Nephron progenitor cell (in vitro differentiated cells): Measurements from ENCODE around the gene CENPO.

Experiments used
- DNase-seq: peaks from one replicate; pipeline ENCODE4 v3.0.0; 2021
- H3K27ac Mint-ChIP-seq: 2 replicates; pipeline ENCODE4 v1.8.0; 2021; ENCODE audit warnings: mild to moderate bottlenecking, moderate library complexity, mixed read lengths
- H3K27me3 Mint-ChIP-seq: 2 replicates; pipeline ENCODE4 v1.8.0; 2021; ENCODE audit warnings: mild to moderate bottlenecking, low read depth, mixed read lengths; ENCODE audit not compliant: poor library complexity
- H3K36me3 Mint-ChIP-seq: 2 replicates; pipeline ENCODE4 v1.8.0; 2021; ENCODE audit warnings: low read depth, mixed read lengths
- H3K4me1 Mint-ChIP-seq: 2 replicates; pipeline ENCODE4 v1.8.0; 2021; ENCODE audit warnings: mixed read lengths
- H3K4me3 Mint-ChIP-seq: 2 replicates; pipeline ENCODE4 v1.8.0; 2021; ENCODE audit warnings: mild to moderate bottlenecking, moderate library complexity, mixed read lengths
- H3K9me3 Mint-ChIP-seq: 2 replicates; pipeline ENCODE4 v1.8.0; 2021; ENCODE audit warnings: mild to moderate bottlenecking, moderate library complexity, mixed read lengths
- TF ChIP-seq, protein P1 (sequence below): fragments of 200-600 bp; sonication (generic); IDR thresholded peaks from 2 replicates; pipeline ENCODE4 v1.5.0; 2021; ENCODE audit warnings: antibody characterized with exemption

CENPO gene

DNA sequence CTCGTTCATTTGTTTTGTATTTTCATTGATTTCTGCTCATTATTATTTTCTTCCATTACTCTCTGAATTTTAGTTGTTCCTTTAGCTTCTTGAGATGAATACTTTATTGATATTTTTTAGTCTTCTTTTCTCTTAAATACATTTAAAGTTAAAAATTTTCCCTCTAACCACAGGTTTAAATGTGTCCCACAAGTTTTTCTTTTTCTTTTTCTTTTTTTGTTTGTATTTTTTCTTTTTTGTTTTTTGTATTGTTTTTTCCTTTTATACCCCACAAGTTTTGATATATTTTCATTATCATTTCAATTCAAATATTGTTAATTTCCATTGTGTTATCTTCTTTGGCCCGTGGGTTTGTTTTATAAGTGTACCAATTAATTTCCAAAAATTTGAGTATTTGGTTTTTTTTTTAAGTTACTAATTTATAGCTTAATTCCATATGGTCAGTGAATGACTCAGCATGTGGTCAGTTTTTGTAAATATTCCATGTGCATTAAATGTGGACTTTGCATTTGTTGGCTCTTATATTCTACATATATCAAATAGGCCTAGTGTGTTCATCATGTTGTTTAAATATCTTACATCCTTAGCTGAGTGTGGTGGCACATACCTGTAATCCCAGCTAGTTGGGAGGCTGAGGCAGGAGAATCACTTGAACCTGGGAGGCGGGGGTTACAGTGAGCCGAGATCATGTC is 16.2 kb downstream of the CENPO start:
- Mint-ChIP-seq H3K27ac (no peak overlapping the region), H3K4me1 (peaks cover 8% of the 10 kb centered on the region), H3K27me3 (peaks cover 4% of the 10 kb centered on the region), H3K4me3 (no peak overlapping the region), H3K36me3 (peaks cover 96% of the 10 kb centered on the region), H3K9me3 (peaks cover 61% of the 10 kb centered on the region)
- TF ChIP-seq, protein P1, sequence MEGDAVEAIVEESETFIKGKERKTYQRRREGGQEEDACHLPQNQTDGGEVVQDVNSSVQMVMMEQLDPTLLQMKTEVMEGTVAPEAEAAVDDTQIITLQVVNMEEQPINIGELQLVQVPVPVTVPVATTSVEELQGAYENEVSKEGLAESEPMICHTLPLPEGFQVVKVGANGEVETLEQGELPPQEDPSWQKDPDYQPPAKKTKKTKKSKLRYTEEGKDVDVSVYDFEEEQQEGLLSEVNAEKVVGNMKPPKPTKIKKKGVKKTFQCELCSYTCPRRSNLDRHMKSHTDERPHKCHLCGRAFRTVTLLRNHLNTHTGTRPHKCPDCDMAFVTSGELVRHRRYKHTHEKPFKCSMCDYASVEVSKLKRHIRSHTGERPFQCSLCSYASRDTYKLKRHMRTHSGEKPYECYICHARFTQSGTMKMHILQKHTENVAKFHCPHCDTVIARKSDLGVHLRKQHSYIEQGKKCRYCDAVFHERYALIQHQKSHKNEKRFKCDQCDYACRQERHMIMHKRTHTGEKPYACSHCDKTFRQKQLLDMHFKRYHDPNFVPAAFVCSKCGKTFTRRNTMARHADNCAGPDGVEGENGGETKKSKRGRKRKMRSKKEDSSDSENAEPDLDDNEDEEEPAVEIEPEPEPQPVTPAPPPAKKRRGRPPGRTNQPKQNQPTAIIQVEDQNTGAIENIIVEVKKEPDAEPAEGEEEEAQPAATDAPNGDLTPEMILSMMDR = no peak
- no peak for DNase-seq

DNA sequence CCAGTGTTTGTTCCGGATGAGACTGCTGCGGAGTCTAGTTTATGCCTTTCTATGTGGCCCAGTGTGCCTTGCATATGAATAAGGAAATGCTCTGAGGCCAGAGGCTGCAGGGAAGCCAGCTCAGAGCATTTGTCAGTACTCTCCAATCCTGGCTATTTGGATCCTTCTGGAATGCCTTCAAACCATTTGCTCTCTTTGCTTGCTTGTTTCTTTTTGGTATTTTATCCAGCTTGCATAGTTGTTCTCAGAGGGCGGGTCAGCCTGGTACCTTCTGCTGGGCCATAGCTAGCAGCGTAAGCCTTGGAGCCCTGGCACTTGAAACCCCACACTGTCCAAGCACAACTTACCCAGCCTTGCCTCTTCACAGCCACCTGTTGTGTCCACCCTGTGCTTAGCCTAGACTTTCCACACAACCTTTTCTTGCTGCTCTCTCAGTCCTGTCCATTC is 20.5 kb downstream of the CENPO start:
- H3K36me3 Mint-ChIP-seq = peaks cover 91% of the 10 kb centered on the region
- peaks cover 22% of the 10 kb centered on the region for H3K9me3 Mint-ChIP-seq
- H3K27me3 Mint-ChIP-seq = no peaks in the 10 kb centered on the region
- H3K27ac Mint-ChIP-seq = peak overlapping the region; percentile 3
- H3K4me3 Mint-ChIP-seq = no peak overlapping the region
- peaks cover 18% of the 10 kb centered on the region for H3K4me1 Mint-ChIP-seq
- no peak for DNase-seq
- TF ChIP-seq, protein P1 = no peak

DNA sequence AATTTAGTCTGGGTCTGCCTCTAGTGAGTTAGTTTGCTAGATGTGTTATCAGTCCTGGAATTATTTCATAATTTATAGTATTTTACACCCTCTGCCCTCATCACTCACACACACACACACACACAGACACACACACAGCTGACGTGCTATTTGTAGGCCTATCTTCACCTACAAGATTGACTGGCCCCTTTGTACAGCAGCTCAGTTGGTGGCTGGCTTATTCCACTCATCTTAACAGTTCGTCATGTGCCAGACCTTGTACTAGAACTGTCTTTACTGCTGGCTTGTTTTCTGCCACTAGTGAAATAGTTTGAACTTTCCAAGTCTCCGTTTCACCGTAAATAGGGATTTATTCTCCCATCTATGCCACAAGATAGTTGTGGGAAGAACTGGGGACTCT is 21.3 kb downstream of the CENPO start:
- Mint-ChIP-seq H3K4me1 (peaks cover 18% of the 10 kb centered on the region), H3K4me3 (no peak overlapping the region), H3K9me3 (peaks cover 15% of the 10 kb centered on the region), H3K36me3 (peaks cover 89% of the 10 kb centered on the region), H3K27me3 (no peaks in the 10 kb centered on the region), H3K27ac (no peak overlapping the region)
- no peak for DNase-seq
- TF ChIP-seq, protein P1 = no peak

DNA sequence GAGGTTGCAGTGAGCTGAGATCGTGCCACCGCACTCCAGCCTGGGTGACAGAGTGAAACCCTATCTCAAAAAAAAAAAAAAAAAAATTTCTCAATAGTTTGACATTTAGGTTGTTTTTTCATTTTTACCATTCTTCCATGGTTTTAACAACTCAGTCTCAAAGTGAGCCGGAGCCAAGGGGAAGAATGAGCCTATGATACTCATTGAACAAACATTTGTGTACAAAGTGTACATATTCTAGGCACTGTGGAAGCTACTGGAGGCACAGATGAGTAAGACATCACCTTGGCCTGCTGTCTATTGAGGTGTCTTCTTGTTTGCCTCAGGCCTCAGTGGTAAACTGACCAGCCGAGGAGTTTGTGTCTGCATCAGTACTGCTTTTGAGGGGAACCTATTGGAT is 21.9 kb downstream of the CENPO start:
- no peak overlapping the region for H3K4me3 Mint-ChIP-seq
- H3K4me1 Mint-ChIP-seq = peaks cover 18% of the 10 kb centered on the region
- H3K9me3 Mint-ChIP-seq = peaks cover 11% of the 10 kb centered on the region
- H3K27me3 Mint-ChIP-seq = no peaks in the 10 kb centered on the region
- DNase-seq = no peak
- no peak overlapping the region for H3K27ac Mint-ChIP-seq
- TF ChIP-seq, protein P1 = no peak
- H3K36me3 Mint-ChIP-seq = peaks cover 87% of the 10 kb centered on the region

DNA sequence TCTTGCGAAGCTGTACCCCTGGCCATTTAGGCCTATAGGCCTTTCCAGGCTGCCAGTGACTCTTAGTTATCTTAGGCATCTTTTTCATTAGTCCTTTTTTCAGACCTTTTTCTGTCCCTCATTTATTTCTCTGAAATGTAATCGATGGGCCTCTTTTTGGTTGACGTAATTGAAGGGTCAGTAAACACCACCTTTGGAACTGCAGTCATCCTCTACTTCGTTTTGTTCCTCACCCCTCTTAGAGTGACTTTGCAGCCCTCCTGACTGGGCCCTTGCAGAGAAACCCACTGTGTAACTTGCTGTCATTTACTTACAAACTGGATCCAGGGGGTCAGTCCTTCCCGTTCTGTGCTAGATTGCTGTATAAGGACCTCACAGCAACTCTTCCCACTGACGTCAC is 23.2 kb downstream of the CENPO start:
- H3K27ac Mint-ChIP-seq = peak overlapping the region; percentile 66
- peaks cover 86% of the 10 kb centered on the region for H3K36me3 Mint-ChIP-seq
- H3K9me3 Mint-ChIP-seq = peaks cover 11% of the 10 kb centered on the region
- peaks cover 23% of the 10 kb centered on the region for H3K4me1 Mint-ChIP-seq
- no peak overlapping the region for H3K4me3 Mint-ChIP-seq
- TF ChIP-seq, protein P1 = no peak
- H3K27me3 Mint-ChIP-seq = no peaks in the 10 kb centered on the region
- DNase-seq = no peak

DNA sequence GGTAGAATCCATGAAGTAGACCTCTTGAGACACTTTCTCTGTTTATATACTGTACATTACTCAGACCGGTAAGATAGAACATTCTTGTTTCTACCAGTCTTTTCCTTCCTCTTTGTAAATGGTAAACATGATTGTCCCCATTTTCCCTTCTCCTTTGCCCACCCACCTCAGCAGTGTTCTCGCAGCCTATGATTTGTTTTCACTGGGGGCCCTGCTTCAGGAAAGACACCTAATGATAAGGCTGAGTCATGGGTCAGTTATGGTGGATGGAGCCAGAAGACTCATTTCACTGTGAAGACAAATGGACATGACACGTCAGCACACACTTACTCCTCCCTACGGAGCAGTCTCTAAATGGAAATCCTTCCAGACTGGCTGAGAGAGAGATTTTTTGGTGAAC is 23.7 kb downstream of the CENPO start:
- no peak overlapping the region for H3K4me3 Mint-ChIP-seq
- H3K4me1 Mint-ChIP-seq = peaks cover 28% of the 10 kb centered on the region
- H3K27me3 Mint-ChIP-seq = no peaks in the 10 kb centered on the region
- TF ChIP-seq, protein P1 = no peak
- peaks cover 9% of the 10 kb centered on the region for H3K9me3 Mint-ChIP-seq
- peaks cover 86% of the 10 kb centered on the region for H3K36me3 Mint-ChIP-seq
- H3K27ac Mint-ChIP-seq = peak overlapping the region; percentile 66
- DNase-seq = no peak
